Measurements from ENCODE around the gene LYZL2.
A peak's percentile ranks its signal among the peaks of the same experiment; 100 is the strongest.

Gene LYZL2

GRCh38 chr10:30589441-30589840 is 40.1 kb downstream of the LYZL2 start:
- no peak for DNase-seq

- DNase-seq, result no peak
These were observed 42.0 kb downstream of the LYZL2 start for GRCh38 chr10:30587522-30588031.

DNA sequence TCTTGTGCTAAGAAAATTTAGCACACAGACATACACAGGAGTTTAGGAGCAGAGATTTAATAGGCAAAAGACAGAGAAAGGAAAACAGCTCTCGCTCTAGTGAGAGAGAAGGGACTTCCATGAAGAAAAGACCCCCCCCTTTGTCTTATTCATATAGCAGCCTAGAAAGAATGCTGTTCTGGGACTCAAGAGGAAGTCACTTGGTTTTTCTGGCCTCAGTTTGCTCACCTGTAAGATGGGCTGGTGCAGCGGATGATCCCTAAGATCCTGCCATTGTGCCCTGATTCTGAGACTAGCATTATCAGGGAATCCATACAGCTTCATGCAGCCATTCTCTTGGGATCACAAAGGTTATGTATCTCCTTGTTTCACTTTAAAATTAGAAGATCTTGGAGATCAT is 42.7 kb downstream of the LYZL2 start:
- DNase-seq, result no peak

DNA sequence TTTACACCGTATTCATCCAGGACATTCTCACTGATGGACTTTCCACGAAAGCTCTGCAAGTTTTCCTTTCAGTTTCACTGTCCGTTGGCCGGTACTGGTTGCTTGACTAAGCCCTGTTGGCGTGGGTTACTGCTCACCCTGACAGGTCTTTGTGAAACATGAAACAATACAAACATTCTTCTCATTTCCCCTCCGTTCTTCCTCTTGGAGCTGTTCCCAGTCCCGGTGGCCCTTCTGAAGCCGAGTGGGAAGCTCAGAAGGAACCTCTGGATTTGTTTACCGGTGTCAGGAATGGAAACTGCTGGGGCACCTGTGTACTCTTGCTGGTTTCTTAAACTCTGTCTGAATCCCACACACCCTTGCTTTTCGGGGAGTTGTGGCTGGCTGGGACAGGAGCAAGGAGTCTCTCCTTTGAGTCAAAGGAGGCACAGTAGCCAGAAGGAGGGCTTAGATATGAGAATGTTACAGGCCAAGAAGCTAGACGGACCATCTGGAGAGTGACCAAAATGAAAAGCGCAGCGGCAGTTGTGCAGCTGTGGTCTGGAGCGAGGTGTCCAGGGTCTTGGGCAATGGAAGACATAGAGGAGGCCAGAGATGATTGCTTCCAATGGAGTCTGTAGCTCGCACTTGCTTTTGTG is 45.7 kb downstream of the LYZL2 start:
- DNase-seq, result peak; percentile 10 to 49

DNA sequence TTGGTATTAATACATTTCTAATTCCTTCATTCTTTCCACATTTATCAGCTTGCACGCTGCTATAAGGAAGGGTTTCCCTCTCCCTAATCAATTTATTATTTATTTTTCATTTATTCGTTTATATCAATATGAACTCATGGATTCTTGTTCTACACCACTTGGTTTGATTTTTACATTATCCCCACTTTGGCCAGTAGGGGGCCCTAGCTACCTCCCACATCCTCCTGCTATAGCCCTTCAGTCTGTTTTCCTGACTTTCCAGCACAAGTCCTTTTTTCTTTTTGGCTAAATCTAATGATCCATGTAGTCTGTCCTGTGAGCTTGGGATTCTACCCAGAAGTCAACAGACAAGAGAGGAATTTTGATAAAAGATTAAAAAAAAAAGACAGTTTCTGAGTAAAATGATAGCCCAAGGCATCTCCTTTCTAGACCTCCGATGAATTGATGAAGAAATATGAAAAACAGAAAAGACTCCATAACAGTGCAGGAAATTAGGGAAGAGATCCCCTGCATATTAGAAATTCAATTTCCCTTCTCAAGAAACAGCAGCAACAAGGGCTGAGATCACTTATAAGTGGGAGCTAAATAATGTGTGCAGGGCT is 47.7 kb downstream of the LYZL2 start:
- DNase-seq, result peak in 1 of 2 experiments; percentile 48

GRCh38 chr10:30580676-30581075 is 48.9 kb downstream of the LYZL2 start:
- DNase-seq, result no peak

- DNase-seq, result no peak
These were observed 49.3 kb downstream of the LYZL2 start for GRCh38 chr10:30580241-30580640.

DNA sequence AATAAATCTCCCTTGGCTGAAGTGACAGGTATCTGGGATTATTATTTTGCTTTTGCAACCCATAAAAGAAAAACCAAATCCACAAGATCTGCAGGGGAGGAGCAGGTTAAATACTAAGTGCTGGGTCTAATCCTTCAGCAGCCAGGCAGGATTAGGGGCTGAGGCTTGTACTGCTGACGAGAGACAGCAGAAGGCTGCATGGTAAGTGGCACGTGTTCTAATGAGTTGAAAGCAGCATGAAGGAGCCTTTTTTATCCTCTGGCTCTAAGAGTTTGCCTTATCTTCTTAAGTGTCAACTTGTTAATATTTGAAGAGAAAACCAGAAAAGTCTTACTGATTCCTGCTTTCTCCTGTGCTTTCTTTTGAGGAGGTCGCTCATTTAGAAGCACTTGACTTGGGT is 50.0 kb downstream of the LYZL2 start:
- DNase-seq, result no peak

GRCh38 chr10:30577048-30577447 is 52.5 kb downstream of the LYZL2 start:
- DNase-seq, result no peak

- DNase-seq, result no peak
These were observed 52.9 kb downstream of the LYZL2 start for GRCh38 chr10:30576641-30577040.

GRCh38 chr10:30574432-30574796 is 55.1 kb downstream of the LYZL2 start:
- DNase-seq, result no peak

DNA sequence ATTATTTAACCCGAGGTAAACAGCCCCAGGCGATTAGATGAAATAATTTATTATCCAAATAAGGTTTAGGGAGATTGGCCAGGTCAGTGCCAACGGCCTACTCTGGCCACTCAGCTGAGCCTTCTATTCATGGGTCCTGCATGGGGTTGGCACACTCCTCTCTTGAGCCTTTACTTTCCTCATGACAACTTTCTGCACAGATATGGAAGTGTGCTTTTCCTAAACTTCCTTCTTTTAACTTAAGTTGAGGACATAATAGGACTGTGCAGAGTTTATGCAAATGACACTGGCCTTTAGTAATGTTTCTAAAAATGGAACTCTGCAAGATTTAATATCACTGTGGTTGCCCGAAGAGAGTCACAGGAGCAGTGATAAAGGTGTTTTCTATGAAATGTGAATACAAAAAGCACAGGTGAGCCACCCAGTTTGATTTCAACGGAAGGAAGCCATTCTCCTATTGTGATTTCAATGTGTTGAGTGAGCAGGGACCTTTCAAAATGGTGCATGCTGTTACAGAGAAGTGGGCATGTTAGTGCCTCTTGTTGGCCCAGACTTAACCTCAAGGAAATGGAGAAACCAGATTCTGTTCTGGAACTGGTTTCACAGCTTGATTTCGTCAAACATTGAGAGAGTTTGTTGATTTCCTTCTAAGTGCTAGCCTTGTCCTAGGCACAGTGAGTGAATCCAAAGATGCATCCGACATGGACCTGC is 55.7 kb downstream of the LYZL2 start:
- DNase-seq, result no peak

DNA sequence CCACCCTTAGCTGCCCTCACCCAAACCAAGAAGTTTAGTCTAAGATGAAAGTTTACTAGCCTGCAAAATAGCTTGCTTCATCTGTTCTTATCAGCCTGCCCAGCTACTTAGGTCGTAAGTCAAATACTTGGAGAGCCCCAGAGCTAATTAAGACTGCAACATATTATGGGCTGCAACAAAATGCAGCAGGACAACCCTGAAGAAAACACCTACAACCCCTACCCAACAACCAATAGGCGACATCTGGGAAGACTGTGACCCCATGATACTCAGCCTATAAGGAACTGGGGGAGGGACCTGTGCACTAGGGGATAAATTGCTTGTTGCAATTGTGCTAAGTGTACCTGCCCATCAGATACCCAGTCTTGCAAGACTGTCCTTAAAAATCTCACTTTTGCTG is 64.1 kb downstream of the LYZL2 start:
- DNase-seq, result no peak

DNA sequence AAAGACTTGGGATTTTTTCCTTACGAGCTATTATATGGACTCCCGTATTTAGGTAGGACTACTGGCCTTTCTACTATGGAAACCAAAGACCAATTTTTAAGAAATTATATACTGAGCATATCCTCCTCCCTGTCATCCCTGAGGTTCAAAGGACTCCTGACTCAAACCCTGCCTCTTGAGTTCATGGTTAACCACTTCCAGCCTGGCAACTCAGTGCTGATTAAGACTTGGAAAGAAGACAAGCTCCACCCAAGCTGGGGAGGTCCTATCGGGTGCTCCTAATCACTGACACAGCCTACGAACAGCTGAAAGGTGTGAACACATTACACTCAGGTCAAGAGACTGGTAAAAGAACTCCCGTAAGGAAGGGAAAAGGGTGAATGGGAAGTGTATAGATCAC is 66.8 kb downstream of the LYZL2 start:
- no peak for DNase-seq

All from NCI-H526 (cell line).